Measurements from ENCODE around the gene MTA1. TPM values are rescaled to one million over a fixed set of nuclear protein-coding genes. Genes with fewer than 3 reads are reported as not detected.

Gene MTA1
- total RNA-seq, 1 donor from 2014 or later = 59.8 TPM

DNA sequence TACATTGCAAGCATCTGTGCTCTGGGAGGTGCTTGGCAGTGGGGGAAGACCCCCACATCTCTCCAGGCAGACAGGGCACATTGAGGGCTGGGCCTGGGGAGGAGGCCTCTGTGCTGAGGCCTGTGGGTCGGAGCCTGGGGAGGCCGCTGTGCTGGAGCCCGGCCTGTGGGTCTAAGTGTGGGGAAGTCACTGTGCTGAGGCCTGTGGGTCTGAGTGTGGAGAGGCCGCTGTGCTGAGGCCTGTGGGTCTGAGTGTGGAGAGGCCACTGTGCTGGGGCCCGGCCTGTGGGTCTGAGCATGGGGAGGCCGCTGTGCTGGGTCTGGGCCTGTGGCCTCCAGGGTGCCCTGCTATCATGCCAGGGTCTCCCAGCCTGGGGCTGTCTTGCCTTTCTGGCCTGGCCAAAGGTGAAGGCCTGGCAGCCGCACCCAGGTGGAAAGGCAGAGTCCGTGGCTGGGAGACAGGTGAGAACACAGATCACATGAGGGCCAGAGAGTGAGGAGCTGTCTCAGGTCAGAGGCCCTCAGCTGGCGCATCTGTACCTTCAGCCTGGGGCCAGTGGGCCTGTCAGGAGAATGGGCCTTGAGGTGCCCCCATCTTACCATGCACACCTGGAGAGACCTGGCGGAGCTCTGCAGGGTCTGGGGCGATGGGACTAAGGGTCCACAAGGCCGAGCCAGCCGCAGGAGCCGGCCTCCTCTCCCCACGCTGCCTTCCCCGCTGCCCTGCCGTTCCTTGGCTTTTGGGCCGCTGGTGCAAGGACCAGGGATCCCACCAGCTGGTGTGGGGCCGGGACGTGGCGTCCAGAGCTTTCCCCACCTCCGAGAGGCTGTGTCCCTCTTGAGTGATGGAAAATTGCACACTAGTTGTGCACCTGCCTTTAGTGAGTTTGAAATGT lies 36.4 kb downstream of the MTA1 start:
- Histone ChIP-seq H3K9ac (no peak overlapping the region), H3K4me1 (no peaks in the 10 kb centered on the region), H3K79me2 (ENCODE audit: low read depth) (no peaks in the 10 kb centered on the region), H2AFZ (replicated peaks) (no peak overlapping the region), H3K27ac (no peak overlapping the region), H3K27me3 (no peaks in the 10 kb centered on the region), H3K36me3 (no peaks in the 10 kb centered on the region), H3F3A (ENCODE audit: low read depth) (no peaks in the 10 kb centered on the region), H3K4me2 (no peak overlapping the region), H3K4me3 (no peak overlapping the region), H4K20me1 (ENCODE audit: low read depth) (peaks cover 10% of the 10 kb centered on the region), H3K9me3 (ENCODE audit: low read depth) (no peaks in the 10 kb centered on the region)
- H3K36me3 Mint-ChIP-seq = peaks cover 10% of the 10 kb centered on the region
- no peak overlapping the region for H3K27ac Mint-ChIP-seq
- TF ChIP-seq, protein P1, sequence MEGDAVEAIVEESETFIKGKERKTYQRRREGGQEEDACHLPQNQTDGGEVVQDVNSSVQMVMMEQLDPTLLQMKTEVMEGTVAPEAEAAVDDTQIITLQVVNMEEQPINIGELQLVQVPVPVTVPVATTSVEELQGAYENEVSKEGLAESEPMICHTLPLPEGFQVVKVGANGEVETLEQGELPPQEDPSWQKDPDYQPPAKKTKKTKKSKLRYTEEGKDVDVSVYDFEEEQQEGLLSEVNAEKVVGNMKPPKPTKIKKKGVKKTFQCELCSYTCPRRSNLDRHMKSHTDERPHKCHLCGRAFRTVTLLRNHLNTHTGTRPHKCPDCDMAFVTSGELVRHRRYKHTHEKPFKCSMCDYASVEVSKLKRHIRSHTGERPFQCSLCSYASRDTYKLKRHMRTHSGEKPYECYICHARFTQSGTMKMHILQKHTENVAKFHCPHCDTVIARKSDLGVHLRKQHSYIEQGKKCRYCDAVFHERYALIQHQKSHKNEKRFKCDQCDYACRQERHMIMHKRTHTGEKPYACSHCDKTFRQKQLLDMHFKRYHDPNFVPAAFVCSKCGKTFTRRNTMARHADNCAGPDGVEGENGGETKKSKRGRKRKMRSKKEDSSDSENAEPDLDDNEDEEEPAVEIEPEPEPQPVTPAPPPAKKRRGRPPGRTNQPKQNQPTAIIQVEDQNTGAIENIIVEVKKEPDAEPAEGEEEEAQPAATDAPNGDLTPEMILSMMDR (IDR thresholded peaks at IDR 0.05) = no peak
- TF ChIP-seq EZH2 (IDR thresholded peaks at IDR 0.05) (no peak), EZH2phosphoT487 (IDR thresholded peaks at IDR 0.05) (no peak)
- H3K9me3 Mint-ChIP-seq = no peaks in the 10 kb centered on the region
- no peaks in the 10 kb centered on the region for H3K4me1 Mint-ChIP-seq
- no peak overlapping the region for H3K4me3 Mint-ChIP-seq
- DNase-seq (ENCODE audit: low spot score) = no peak
- H3K27me3 Mint-ChIP-seq (ENCODE audit: insufficient read depth, low read depth) = peaks cover 4% of the 10 kb centered on the region

DNA sequence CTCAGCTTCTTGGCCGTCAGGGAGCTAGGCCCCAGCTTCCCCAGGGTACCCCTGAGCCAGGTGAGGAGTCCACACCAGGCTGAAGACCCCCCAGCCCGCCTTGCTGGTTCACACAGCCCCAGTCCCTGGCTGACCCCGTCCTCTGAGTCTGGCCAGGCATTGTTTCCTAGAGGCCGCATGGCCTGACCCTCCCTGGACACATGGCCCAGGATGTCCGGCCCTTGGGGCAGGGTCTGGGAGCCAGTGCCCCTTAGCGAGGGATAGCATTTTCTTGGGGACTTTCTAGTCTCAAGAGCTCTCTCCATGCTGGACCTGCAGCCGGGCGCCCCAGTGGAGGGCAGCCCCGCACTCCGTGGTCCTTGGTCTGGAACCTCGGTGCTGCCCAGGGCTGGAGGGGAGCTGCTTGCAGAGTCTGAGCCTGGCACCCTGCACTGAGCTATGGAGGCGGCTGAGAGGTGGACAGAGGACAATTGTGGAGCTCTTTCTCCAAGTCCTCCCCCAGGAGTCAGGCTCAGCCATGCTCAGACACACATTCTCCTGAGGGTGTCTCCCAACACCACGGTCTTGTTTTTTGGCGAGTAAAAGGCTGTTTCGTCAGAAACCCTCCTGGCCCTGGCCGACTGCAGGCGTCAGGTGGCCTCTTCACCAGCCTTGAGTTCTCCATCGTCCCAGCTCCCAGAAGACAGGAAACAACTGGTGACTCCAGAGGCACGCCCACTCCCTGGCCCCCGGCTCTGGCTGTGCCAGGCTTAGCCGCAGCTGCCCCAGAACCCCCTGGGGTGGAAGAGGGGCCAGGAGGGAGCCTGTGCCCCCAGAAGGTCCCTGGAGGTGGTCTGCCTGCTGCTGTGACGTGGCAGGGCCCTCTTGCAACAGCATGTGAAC lies 37.4 kb downstream of the MTA1 start:
- Histone ChIP-seq H2AFZ (replicated peaks) (no peak overlapping the region), H3K4me3 (no peak overlapping the region), H3K27me3 (no peaks in the 10 kb centered on the region), H3K9ac (no peak overlapping the region), H4K20me1 (ENCODE audit: low read depth) (peaks cover 10% of the 10 kb centered on the region), H3K27ac (no peak overlapping the region), H3K79me2 (ENCODE audit: low read depth) (no peaks in the 10 kb centered on the region), H3K9me3 (ENCODE audit: low read depth) (no peaks in the 10 kb centered on the region), H3K36me3 (no peaks in the 10 kb centered on the region), H3K4me2 (no peak overlapping the region), H3F3A (ENCODE audit: low read depth) (no peaks in the 10 kb centered on the region), H3K4me1 (no peaks in the 10 kb centered on the region)
- Mint-ChIP-seq H3K4me3 (no peak overlapping the region), H3K4me1 (no peaks in the 10 kb centered on the region), H3K27me3 (ENCODE audit: insufficient read depth, low read depth) (peaks cover 6% of the 10 kb centered on the region), H3K27ac (no peak overlapping the region), H3K9me3 (no peaks in the 10 kb centered on the region), H3K36me3 (peaks cover 17% of the 10 kb centered on the region)
- TF ChIP-seq EZH2phosphoT487 (IDR thresholded peaks at IDR 0.05) (no peak), EZH2 (IDR thresholded peaks at IDR 0.05) (no peak)
- TF ChIP-seq, protein P1 (IDR thresholded peaks at IDR 0.05) = no peak
- no peak for DNase-seq (ENCODE audit: low spot score)

DNA sequence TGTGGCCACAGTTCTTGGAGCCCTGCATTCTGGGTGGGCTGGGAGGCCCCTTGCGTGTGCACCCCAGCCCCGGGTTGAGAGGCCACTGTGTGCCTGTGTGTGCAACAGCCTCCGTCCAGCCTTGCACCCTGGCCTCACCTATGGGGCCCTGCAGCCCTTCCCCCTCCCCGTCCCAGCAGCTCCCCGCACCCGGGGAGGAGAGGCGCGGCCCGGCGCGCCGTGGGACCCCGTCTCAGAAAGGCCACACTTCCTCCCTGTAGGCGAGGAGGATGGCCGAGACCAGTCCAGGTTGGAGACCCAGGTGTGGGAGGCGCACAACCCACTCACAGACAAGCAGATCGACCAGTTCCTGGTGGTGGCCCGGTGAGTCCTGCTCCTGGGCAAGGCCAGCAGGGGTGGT lies 38.4 kb downstream of the MTA1 start:
- no peak overlapping the region for H3K27ac ChIP-seq
- no peak overlapping the region for H3K9ac ChIP-seq
- H3K27ac Mint-ChIP-seq = no peak overlapping the region
- TF ChIP-seq EZH2phosphoT487 (IDR thresholded peaks at IDR 0.05) (no peak), EZH2 (IDR thresholded peaks at IDR 0.05) (no peak)
- TF ChIP-seq, protein P1 (IDR thresholded peaks at IDR 0.05) = no peak
- no peaks in the 10 kb centered on the region for H3K4me1 ChIP-seq
- no peaks in the 10 kb centered on the region for H3K9me3 Mint-ChIP-seq
- no peak for DNase-seq (ENCODE audit: low spot score)
- no peaks in the 10 kb centered on the region for H3K27me3 ChIP-seq
- H3K36me3 ChIP-seq = no peaks in the 10 kb centered on the region
- H3K4me3 ChIP-seq = no peak overlapping the region
- H4K20me1 ChIP-seq (ENCODE audit: low read depth) = peaks cover 10% of the 10 kb centered on the region
- no peaks in the 10 kb centered on the region for H3K79me2 ChIP-seq (ENCODE audit: low read depth)
- H3K36me3 Mint-ChIP-seq = peaks cover 14% of the 10 kb centered on the region
- H3K9me3 ChIP-seq (ENCODE audit: low read depth) = no peaks in the 10 kb centered on the region
- H3K27me3 Mint-ChIP-seq (ENCODE audit: insufficient read depth, low read depth) = peaks cover 5% of the 10 kb centered on the region
- H3K4me1 Mint-ChIP-seq = no peaks in the 10 kb centered on the region
- H3K4me2 ChIP-seq = no peak overlapping the region
- no peak overlapping the region for H2AFZ ChIP-seq (replicated peaks)
- no peak overlapping the region for H3K4me3 Mint-ChIP-seq
- no peaks in the 10 kb centered on the region for H3F3A ChIP-seq (ENCODE audit: low read depth)

Measured in neural progenitor cell (in vitro differentiated cells).